ENCODE measurements around the gene SIGLEC10.
"Not testable (repeated sequence)": the region's sequence is repeated elsewhere in the genome, so short reads cannot be mapped to it uniquely, and the experiment has no call there.

Gene SIGLEC10, protein sequence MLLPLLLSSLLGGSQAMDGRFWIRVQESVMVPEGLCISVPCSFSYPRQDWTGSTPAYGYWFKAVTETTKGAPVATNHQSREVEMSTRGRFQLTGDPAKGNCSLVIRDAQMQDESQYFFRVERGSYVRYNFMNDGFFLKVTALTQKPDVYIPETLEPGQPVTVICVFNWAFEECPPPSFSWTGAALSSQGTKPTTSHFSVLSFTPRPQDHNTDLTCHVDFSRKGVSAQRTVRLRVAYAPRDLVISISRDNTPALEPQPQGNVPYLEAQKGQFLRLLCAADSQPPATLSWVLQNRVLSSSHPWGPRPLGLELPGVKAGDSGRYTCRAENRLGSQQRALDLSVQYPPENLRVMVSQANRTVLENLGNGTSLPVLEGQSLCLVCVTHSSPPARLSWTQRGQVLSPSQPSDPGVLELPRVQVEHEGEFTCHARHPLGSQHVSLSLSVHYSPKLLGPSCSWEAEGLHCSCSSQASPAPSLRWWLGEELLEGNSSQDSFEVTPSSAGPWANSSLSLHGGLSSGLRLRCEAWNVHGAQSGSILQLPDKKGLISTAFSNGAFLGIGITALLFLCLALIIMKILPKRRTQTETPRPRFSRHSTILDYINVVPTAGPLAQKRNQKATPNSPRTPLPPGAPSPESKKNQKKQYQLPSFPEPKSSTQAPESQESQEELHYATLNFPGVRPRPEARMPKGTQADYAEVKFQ

DNA sequence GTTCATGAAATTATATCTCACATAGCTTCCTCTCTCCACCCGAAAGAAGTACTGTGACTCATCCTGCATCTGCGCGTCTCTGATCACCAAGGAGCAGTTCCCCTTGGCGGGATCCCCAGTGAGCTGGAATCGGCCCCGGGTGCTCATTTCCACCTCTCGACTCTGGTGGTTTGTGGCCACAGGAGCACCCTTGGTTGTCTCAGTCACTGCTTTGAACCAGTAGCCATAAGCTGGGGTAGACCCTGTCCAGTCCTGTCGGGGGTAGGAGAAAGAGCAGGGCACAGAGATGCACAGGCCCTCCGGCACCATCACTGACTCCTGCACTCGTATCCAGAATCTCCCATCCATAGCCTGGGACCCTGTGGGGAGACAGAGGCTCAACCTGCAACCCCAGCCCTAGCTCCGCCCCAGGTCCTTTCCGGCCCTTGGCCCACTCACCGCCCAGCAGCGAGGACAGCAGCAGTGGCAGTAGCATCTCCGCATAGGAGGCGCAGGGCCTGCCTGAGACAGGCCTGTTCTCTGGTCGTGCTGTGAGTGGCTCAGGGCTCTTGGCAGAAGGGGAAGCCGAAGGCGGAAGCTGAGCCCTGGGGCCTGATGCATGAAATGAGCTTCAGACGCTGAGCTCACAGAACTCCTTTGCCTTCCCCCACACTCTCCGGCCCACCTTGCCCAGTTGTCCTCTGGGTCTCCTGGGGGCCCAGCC, at the start of gene SIGLEC10:
Gene SIGLEC10 (minus strand): TSS at position 536 of the 703 bp plus-strand sequence. CDS start 61 bp downstream, at position 475.
- DNase-seq, result peak; percentile 38

DNA sequence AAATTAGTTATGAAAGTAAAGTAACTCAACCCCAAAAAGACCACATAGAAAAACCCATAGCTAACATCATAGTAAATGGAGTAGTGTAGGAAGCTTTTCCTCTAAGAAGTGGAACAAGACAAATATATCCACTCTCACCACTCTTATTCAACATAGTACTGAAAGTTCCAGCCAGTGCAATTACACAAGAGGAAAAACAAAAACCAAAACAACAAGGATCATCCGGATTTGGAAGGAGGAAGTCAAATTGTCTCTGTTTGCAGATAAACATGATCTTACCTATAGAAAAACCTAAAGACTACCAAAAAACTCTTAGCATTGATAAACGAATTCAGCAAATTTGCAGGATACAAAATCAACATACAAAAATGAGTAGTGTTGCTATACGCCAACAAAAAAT, 49.3 kb upstream of the SIGLEC10 start:
- DNase-seq, result no peak

DNA sequence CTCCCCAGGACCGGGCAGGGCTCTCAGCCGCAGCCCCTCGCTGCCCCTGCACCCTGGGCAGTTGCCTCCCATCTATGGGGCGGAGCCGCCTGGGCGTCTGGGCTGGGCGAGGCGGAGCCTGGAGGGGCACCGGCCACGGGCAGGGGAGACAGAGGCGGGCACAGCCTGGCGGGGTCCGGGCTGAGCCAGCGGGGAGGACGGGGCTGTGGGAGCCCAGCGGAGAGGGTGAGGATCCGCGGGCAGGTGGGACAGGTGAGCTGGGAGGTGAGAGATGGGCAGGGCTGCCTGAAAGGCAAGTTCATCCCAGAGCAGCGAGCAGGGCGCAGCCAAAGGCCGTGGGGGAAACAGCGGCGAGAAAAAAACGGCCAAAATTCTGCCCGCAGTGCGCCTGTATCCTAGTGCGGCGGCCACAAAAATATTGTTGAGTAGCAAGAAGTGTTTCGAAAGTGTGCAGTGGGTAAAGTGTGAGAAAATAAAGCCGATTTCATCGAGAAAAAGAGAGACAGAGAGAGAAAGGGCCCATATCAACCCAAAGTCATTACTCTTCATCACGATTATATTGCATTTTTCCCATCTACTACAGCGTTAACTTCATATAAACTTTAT, 46.6 kb upstream of the SIGLEC10 start:
- not testable (repeated sequence) for DNase-seq

DNA sequence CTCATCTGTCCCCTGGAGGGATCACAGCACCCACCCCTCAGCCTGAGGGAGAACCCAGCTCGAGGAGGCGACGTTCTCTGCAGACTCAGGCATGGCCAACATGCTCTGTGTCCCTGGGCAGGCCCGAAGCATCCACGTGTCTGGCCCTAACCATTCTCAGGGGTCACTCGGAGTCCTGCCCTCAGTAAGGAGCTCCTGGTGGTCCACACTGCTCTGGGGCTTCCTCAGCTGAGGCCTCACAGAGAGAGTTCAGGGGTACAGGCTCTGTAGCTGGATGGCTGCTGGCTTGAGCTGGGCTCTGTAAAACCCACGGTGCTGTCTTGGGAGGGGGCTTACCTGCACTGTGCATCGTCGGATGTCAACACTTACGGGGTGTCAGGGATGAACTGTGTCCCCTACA, 45.2 kb upstream of the SIGLEC10 start:
- DNase-seq, result no peak

DNA sequence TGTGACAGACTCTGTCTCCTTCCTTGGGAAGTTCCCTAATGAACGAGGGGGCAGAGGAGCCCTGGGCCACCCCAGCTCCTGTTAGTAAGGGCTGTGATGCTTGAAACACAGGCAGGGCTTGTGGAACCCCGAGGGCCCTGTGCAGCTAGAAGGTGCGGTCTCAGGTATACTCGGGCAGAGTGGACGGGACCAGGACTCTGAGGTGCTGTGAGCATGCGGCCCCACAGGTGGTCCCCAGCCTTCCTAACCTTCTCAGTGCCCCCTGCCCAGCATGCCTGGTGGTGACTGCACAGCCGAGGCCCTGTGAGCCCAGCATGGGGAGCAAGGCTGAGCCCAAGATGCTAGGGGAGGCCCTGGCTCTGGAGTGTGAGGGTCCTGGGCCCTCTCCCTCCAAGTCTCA, 44.8 kb upstream of the SIGLEC10 start:
- DNase-seq, result no peak

DNA sequence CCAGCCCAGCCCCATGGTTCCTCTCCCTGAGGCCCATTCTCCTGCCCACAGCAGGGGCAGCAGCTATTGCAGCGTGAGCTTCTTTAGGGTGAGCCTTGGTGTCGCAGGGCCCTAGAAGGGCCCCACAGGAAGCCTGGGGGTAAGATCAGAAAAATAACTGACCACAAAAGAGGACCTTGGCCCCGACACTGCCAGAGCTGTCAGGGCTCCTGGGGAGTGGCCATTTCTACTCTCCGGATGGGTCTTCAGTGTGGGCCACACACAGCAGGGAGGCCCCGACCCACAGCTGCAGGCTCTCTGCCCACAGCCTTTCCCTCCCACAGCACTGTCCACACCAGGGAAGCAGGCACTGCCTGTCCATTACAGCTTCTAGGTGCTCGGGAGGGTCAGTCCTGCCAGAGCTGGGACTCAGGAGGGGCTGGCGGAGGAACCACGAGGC, 44.3 kb upstream of the SIGLEC10 start:
- DNase-seq, result peak; percentile 32

DNA sequence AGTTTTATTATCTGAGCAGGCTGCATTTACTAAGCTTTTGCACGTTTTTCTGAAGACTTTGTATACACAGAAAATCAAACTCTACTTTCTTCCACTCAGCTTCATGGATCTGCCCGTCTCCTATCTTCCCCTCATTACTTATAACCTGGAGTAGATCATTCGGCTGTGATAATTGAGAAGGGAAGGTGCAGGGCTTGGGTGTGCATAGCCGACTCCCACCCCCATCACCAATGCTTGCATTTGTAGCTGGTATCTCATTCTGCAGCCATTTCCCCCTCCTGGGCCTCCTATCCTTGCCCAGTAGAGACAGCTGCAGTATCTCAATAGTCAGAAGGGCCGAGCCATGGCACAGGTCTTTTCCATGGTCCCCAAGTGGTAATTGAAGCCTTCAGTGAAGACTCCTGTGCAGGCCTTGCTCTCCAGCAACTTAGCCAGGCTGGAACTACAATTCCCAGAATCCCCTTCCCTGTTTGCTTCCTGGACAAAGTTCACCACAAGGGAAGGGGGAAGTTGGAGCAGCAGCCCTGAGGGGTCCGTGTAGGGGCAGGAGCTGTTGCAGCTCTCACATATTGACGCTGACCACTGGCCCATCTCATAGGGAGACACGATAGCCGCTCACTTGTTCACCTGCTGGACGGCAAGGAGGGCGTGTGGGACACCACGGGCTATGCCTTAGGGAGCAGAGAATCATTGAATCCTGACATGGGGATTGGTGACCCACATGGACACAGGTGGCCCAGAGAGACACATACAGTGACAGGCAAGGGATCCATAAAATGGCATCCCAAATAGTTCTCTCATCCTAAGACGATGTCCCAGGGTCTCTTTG, 42.9 kb upstream of the SIGLEC10 start:
- peak; percentile 61 for DNase-seq

DNA sequence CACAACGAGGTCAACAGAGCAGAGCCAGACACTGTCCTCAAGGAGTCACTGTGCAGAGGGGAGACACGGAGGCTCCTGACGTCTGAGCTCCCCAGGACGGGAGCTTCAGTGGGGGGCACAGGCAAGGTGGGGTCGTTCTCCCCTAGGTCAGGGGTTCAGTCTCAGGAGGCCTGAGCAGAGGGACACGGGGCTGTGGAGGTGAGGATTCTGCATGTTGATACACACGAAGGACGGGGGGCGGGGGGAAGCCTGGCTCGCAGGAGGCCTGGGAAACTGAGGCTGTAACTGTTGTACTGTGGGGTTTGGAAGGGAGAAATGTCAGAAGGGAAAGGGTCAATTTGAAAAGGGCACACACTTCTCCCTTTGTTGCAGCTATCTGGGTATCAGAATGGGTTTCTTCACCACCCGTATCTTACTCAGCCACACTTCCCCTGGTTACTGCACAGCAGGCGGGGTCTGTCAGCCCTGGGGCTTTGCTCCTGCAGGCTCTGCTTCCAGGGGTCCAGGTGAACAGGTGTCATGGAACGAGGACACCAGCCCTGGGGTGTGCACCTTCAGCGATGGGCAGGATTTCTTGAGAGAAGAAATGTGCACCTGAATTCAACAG, 41.6 kb upstream of the SIGLEC10 start:
- DNase-seq, result no peak

DNA sequence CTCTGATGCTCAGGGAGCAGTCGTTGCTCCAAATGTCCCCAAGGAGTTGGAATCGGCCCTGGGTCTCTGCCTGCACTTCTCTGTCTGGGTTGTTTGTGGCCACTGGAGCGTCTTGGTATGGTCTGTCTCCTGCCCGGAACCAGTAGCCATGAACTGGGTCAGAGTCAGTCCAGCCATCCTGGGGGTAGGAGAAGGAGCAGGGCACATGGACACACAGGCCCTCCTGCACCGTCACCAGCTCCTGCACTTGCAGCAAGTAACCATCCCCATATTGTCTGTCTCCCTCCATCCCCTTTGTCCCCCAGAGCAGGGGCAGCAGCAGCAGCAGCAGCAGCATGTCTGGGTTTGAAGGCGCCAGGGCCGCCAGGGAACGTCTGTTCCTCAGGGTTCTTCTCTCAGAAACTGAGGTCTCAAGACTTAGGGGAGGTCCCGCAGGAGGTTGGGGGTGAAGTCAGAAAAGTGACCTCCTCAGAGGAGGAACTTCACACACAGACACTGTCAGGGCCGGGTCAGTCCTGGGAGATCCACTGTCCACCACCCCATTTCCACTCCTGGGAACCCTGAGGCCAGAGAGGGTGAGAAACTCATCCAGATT, 40.7 kb upstream of the SIGLEC10 start, which contains the start of gene SIGLEC8:
Gene SIGLEC8 (minus strand): TSS at position 404 of the 595 bp plus-strand sequence. CDS start 67 bp downstream, at position 337.
- DNase-seq, result no peak

DNA sequence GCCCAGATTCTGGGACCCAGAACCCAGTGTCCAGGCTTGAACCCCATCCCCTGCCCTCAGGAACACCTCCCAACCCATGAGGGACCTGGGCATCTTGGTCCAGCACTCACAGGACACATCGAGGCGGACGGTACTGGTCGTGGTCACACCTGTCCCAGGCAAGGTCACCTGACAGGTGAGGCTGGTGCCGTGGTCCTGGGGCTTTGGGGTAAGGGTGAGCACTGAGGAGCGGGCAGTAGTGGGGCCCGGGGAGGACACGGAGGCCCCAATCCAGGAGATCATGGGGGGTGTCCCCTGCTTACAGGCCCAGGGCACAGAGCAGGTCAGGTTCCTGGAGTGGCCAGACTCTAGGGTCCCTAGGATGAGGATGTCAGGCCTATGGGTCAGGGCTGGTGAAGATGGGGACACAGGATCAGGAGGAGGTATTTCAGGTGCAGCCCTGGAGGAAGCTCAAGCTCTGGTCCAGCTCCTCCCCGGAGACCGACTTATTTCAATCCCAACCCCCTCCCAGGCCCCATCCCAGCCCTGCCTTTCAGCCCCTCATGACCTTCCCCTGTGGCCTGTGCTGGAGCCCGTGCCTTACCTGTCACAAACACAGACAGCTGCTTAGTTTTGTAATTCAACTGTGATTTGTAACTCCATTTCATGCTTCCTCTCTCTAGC, 40.0 kb upstream of the SIGLEC10 start:
- DNase-seq, result no peak

DNA sequence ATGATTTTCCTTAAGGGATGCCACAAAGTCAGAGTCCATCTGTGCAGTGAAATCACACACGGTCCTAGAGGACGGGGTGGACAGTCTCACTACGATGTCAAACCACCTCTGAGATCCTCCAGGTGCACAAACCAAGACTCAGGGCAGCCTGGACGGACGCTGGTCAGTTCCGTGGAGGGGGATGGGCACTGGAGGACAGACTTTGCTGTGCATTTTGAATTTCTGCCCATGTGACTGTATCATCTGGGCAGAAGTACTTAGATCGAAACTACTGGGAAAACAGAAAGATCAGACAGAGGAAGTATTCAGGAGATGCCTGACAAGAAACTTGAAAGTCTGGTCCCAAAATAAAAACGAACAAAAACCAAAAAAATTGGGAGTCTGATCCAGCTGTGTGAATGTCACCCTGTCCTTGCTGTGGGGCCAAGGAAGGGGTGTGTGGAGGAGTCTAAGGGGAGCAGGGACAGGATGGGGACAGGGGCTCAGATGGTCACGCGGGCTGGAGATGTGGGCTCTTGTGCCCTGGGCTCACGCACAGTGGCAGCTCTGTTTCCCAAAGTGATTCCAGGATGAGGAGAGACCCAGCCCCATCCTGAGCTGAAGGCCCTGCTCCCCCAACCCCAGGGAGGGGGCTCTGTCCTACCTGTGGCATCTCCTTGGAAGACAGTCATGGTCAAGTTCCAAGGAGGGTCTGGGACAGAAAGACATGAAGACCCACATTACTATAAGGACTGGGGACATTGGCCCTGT, 39.3 kb upstream of the SIGLEC10 start:
- no peak for DNase-seq

DNA sequence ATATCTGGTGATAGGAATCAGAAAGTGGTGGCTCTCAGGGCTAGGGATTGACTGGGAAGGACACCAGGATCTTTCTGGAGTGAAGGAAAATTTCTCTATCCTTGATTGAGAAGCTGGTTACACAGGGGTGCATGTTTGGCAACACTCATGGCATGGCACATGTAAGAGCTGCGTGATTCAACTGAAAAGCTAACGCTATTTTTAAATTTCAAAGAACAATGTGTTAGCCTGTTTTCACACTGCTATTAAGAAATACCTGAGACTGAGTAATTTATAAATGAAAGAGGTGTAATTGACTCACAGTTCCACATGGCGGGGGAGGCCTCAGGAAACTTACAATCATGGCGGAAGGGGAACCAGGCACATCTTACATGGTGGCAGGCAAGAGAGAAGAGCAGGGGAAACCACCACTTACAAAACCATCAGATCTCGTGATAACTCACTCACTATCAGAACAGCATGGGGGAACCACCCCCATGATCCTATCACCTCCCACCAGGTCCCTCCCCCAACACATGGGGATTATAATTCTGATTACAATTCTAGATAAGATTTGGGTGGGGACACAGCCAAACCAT, 33.4 kb upstream of the SIGLEC10 start:
- no peak for DNase-seq

DNA sequence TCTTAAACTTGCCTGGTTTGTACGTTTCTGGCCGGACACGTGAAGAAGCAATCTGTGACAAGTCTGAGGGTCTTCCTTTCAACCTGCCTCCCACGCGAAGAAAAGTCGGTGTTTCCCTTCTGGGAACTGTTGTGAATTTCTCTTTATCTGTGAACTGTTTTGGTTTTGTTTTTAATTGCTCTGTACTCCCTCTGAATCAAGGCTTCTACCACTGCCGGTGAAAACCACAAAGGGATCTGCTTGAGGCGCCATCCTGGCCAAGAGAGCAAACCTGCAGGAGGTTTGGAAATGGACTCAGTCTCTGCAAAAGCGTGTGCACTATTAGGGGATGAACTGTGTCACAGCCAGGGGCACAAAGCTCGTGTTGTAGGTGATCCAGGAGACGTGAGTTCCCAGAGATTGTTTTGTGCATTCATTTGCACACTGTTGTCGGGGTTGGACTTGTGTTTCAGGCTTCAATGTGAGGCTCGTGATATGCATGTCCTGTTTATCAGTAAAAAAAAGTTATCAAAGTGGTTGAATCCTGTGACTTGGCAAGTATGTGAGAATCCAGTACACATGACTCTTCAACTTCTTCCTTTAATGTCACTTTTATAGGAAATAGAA, 31.1 kb upstream of the SIGLEC10 start:
- DNase-seq, result peak; percentile 72

DNA sequence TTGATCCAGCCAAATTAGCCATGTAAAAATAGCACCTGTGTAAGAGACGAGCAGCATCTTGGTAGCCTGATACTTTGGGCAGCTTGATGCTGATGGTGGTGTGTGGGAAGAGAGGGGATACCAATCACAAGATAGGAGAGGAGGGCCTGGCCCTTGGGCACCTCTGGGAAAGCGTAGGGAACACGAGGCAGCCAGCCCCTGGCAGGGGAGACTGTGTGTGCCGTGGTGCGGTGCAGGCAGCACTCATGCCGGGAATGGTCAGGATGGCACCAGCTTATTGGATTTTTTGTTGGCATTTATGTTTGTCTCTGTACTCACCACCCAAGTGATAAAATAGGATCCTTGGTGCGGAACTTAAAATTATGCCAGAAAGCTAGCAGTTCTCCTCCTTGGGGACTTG, 30.6 kb upstream of the SIGLEC10 start:
- DNase-seq, result no peak

DNA sequence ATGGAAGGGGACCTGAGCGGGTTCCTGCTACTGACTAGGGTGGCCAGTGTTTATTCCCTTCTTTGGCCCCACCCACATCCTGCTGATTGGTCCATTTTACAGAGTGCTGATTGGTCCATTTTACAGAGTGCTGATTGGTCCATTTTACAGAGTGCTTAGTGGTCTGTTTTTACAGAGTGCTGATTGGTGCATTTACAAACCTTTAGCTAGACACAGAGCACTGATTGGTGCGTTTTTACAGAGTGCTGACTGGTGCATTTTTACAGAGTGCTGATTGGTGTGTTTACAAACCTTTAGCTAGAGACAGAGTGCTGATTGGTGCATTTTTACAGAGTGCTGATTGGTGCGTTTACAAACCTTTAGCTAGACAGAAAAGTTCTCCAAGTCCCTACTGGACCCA, 30.1 kb upstream of the SIGLEC10 start:
- DNase-seq, result not testable (repeated sequence)

DNA sequence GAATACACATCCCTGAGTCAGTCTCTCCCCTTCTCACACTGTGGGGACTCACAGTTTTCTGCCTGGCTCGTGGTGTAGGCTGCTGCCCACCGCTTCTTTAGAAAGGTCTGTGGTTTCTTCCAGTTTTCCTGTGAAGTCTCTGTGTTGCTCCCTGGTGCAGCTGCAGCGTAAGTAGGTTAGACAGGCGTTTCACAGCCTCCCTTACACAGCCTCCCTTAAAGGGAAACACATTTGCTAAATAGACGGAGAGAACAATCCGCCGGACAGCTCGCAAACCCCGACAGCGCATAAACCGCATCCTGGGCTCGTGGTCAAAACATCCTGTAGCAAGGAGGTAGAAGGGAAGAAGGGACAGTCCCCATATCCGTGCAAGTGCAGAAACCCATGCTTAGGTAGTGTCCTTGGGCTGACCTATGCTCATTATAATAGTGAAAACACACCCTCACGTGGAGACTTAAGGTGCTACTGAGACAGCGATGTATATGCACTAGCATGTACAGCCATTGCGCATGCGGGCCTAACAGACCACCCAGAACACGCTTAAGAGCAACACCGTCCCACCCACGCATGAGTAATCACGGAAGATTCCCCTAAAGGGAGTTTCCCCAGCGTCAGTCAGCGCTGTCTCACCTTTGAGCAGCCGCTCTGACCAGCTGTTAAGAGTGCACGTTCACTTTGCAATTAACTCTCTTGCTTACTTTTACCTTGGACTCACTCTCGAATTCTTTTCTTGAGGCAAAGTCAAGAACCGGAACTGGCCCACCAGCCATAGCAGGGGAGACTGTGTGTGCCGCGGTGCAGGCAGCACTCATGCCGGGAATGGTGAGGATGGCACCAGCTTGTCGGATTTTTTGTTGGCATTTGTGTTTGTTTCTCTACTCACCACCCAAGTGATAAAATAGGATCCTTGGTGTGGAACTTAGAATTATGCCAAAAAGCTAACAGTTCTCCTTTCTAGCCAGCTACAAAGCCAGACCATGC, 24.3 kb upstream of the SIGLEC10 start:
- DNase-seq, result no peak

DNA sequence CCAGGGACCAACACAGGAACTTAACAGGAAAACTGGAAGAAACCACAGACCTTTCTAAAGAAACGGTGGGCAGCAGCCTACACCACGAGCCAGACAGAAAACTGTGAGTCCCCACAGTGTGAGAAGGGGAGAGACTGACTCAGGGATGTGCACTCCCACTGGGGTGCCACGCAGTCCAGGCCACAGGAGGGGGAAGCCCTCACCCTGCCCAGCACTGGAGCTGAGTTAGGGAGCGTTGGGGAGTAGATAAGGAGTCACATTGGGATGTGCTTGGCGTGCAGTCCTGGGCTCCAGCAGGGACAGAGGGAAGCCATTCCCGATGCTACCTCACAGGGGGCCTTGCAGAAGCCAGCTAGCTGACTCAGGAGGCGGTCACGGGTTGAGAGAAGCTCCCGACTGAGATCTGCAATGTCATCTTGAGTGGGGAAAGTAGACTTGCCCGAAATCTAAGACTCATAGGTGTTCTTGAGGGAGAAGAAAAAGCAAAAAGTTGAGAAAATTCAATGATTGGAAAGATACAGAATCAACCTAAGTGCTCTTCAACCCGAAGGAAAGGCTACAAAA, 23.5 kb upstream of the SIGLEC10 start:
- no peak for DNase-seq
